ENCODE data around the gene DNAJB5. TPM values are rescaled to one million over a fixed set of nuclear protein-coding genes. Genes with fewer than 3 reads are reported as not detected.
"Not testable (repeated sequence)": the region's sequence is repeated elsewhere in the genome, so short reads cannot be mapped to it uniquely, and the experiment has no call there.

The DNAJB5 gene
- total RNA-seq, 1 donor from 2014 or later = 1.9 TPM

GRCh38 chr9:34997379-34997781 is 7.8 kb downstream of the DNAJB5 start:
- DNase-seq (ENCODE audit: low spot score) (no peak), ATAC-seq (peak; percentile 51)

- no peak for ATAC-seq
- no peak for DNase-seq (ENCODE audit: low spot score)
These were observed 8.7 kb downstream of the DNAJB5 start for GRCh38 chr9:34998266-34998665.

GRCh38 chr9:34999576-34999975 is 10.0 kb downstream of the DNAJB5 start:
- DNase-seq (ENCODE audit: low spot score) (no peak), ATAC-seq (no peak)

GRCh38 chr9:35000535-35001284 is 11.2 kb downstream of the DNAJB5 start:
- ATAC-seq (no peak), DNase-seq (ENCODE audit: low spot score) (no peak)

- no peak for DNase-seq (ENCODE audit: low spot score)
- no peak for ATAC-seq
These were observed 11.7 kb downstream of the DNAJB5 start for GRCh38 chr9:35001285-35001677.

- DNase-seq (ENCODE audit: low spot score) = no peak
- ATAC-seq = no peak
These were observed 12.4 kb downstream of the DNAJB5 start for GRCh38 chr9:35001803-35002502.

- no peak for DNase-seq (ENCODE audit: low spot score)
These were observed 13.1 kb downstream of the DNAJB5 start for GRCh38 chr9:35002623-35003022.

GRCh38 chr9:35004299-35004698 is 14.8 kb downstream of the DNAJB5 start:
- ATAC-seq; DNase-seq (ENCODE audit: low spot score): not testable (repeated sequence)

More at GRCh38 chr9:35002623-35003022, 13.1 kb downstream of the DNAJB5 start:
- ATAC-seq = no peak

- ATAC-seq = no peak
- DNase-seq (ENCODE audit: low spot score) = no peak
These were observed 20.9 kb downstream of the DNAJB5 start for GRCh38 chr9:35010351-35010958.

GRCh38 chr9:35014517-35014916 is 25.0 kb downstream of the DNAJB5 start:
- DNase-seq (ENCODE audit: low spot score) = no peak
- ATAC-seq = no peak

GRCh38 chr9:35023443-35023842 is 33.9 kb downstream of the DNAJB5 start:
- not testable (repeated sequence) for DNase-seq (ENCODE audit: low spot score); ATAC-seq

GRCh38 chr9:35026671-35027070 is 37.1 kb downstream of the DNAJB5 start:
- ATAC-seq (no peak), DNase-seq (ENCODE audit: low spot score) (no peak)

- DNase-seq (ENCODE audit: low spot score) (no peak), ATAC-seq (no peak)
These were observed 37.8 kb downstream of the DNAJB5 start for GRCh38 chr9:35027374-35027773.

- ATAC-seq (no peak), DNase-seq (ENCODE audit: low spot score) (no peak)
These were observed 38.3 kb downstream of the DNAJB5 start for GRCh38 chr9:35027860-35028259.

GRCh38 chr9:35028341-35028740 is 38.8 kb downstream of the DNAJB5 start:
- ATAC-seq (no peak), DNase-seq (ENCODE audit: low spot score) (no peak)

- ATAC-seq (no peak), DNase-seq (ENCODE audit: low spot score) (no peak)
These were observed 39.7 kb downstream of the DNAJB5 start for GRCh38 chr9:35029241-35029640.

- DNase-seq (ENCODE audit: low spot score) = peak; percentile 52
- peak; percentile 89 for ATAC-seq
These were observed 40.3 kb downstream of the DNAJB5 start for GRCh38 chr9:35029852-35030251.

GRCh38 chr9:35033101-35033500 is 43.6 kb downstream of the DNAJB5 start:
- no peak for DNase-seq (ENCODE audit: low spot score)
- ATAC-seq = no peak

GRCh38 chr9:35035851-35036701 is 46.5 kb downstream of the DNAJB5 start:
- ATAC-seq = peak; percentile 63
- no peak for DNase-seq (ENCODE audit: low spot score)

- peak; percentile 82 for ATAC-seq
- DNase-seq (ENCODE audit: low spot score) = no peak
These were observed 52.6 kb downstream of the DNAJB5 start for GRCh38 chr9:35042081-35042604.

Measured in left lobe of liver (tissue), 2 donors.